Fibroblast of lung (primary cell): ENCODE results near the gene SULT1C2.

Experiments
- CTCF ChIP-seq, 2 donors: IDR thresholded peaks in 1 of 2; conservative IDR thresholded peaks in 1 of 2; 1 replicate in 1 of 2; 2 replicates in 1 of 2; pipeline ENCODE4 v1.5.1; 2011 to 2012; ENCODE audit warnings: low read length in 2 of 2, control low read depth in 1 of 2, inconsistent platforms in 1 of 2, low read depth in 1 of 2, mild to moderate bottlenecking in 1 of 2
- EZH2 ChIP-seq: IDR thresholded peaks from 2 replicates; pipeline ENCODE4 v1.5.1; 2012; ENCODE audit warnings: low read length, control low read depth, mild to moderate bottlenecking; ENCODE audit errors: missing control alignments

GRCh38 chr2:108278631-108279030, 10.1 kb upstream of the SULT1C2 start:
- no peak for TF ChIP-seq CTCF (conservative IDR thresholded peaks at IDR 0.05 in 1 of 2, IDR thresholded peaks at IDR 0.05 in 1 of 2; ENCODE audit: low read depth in 1 of 2, low read length in 2 of 2)
- no peak for TF ChIP-seq EZH2
